Gastrocnemius medialis (tissue), 4 donors: ENCODE results near the gene METTL4. TPM values are rescaled to one million over a fixed set of nuclear protein-coding genes. Genes with fewer than 3 reads are reported as not detected.

Source experiments
- ATAC-seq, 2 donors: fragments of 150-250 bp; one replicate each; pipeline ENCODE4 v1.9.1; 2016
- DNase-seq, 2 donors: peaks; one replicate each; pipeline ENCODE4 v3.0.0-alpha.2; 2019
- H3K27ac ChIP-seq, 4 donors: fragments of 200-600 bp; sonication (generic); 1 replicate in 1 of 4; 2 replicates in 3 of 4; pipeline ENCODE4 v1.5.1; 2016 to 2018; ENCODE audit warnings: mild to moderate bottlenecking in 2 of 4, moderate library complexity in 1 of 4
- H3K27me3 ChIP-seq, 3 donors: fragments of 200-600 bp; sonication (generic) in 2 of 3; 1 replicate in 1 of 3; 2 replicates in 2 of 3; pipeline versions ENCODE4 v1.5.1 to v1.6.0; 2016 to 2019; ENCODE audit warnings: mild to moderate bottlenecking in 1 of 3, moderate library complexity in 1 of 3
- H3K36me3 ChIP-seq, 2 donors: fragments of 200-600 bp; sonication (generic) in 1 of 2; one replicate each; pipeline ENCODE4 v1.5.1; 2017 to 2018
- H3K4me1 ChIP-seq, 2 donors: fragments of 200-600 bp; sonication (generic) in 1 of 2; one replicate each; pipeline ENCODE4 v1.5.1; 2016 to 2017; ENCODE audit warnings: mild to moderate bottlenecking in 2 of 2
- H3K4me3 ChIP-seq, 4 donors: fragments of 200-600 bp; sonication (generic) in 3 of 4; 1 replicate in 1 of 4; 2 replicates in 3 of 4; pipeline ENCODE4 v1.5.1; 2016 to 2019; ENCODE audit warnings: mild to moderate bottlenecking in 2 of 4
- H3K9me3 ChIP-seq, 3 donors: fragments of 200-600 bp; sonication (generic) in 2 of 3; 1 replicate in 1 of 3; 2 replicates in 2 of 3; pipeline ENCODE4 v1.5.1; 2016 to 2019
- POLR2A ChIP-seq, 2 donors: fragments of 450-650 bp; IDR thresholded peaks; one replicate each; pipeline ENCODE4 v1.6.1; 2017; ENCODE audit warnings: antibody characterized with exemption in 2 of 2, mild to moderate bottlenecking in 2 of 2, moderate library complexity in 2 of 2
- in situ Hi-C, 4 donors: fragments of 200-750 bp; cut with MboI; loops; one replicate each; pipeline versions ENCODE4 v1.15.0 to v1.8.0; 2017; ENCODE audit warnings: low sequenced_read_pairs in 4 of 4
- intact Hi-C: fragments of 100-400 bp; cut with DNase I; formaldehyde crosslinking; loops from one replicate; pipeline ENCODE4 v1.15.1; 2023; ENCODE audit warnings: low total_unique reads
- total RNA-seq, 4 donors: library from RNA; depleted of rRNA; stranded (reverse); fragments of >200 nt; gene quantifications; one replicate each; pipeline versions ENCODE4 v1.1.0 to v1.2.3, GENCODE V29; 2016
- TF ChIP-seq, protein P1 (sequence below), 5 experiments: fragments of 450-650 bp in 3 of 5; fragments of 200-600 bp in 2 of 5; sonication (generic) in 2 of 5; IDR thresholded peaks in 4 of 5; conservative IDR thresholded peaks in 1 of 5; 1 replicate in 4 of 5; 2 replicates in 1 of 5; pipeline ENCODE4 v1.5.1; 2016 to 2019; ENCODE audit warnings: antibody characterized with exemption in 5 of 5, mild to moderate bottlenecking in 3 of 5, moderate library complexity in 3 of 5

METTL4 gene
- total RNA-seq, 4 donors from 2014 or later, result 1.4 to 2.9 (median 1.8) TPM

GRCh38 chr18:2536493-2536892, 34.8 kb downstream of the METTL4 start:
- DNase-seq (no peak), ATAC-seq (no peak)
- intact Hi-C loops, result loop anchor here (5.0 kb wide), 1 partner anchor 949 kb away; no protein-coding TSS in a partner anchor
- TF ChIP-seq POLR2A (IDR thresholded peaks at IDR 0.05), result no peak
- TF ChIP-seq, protein P1, sequence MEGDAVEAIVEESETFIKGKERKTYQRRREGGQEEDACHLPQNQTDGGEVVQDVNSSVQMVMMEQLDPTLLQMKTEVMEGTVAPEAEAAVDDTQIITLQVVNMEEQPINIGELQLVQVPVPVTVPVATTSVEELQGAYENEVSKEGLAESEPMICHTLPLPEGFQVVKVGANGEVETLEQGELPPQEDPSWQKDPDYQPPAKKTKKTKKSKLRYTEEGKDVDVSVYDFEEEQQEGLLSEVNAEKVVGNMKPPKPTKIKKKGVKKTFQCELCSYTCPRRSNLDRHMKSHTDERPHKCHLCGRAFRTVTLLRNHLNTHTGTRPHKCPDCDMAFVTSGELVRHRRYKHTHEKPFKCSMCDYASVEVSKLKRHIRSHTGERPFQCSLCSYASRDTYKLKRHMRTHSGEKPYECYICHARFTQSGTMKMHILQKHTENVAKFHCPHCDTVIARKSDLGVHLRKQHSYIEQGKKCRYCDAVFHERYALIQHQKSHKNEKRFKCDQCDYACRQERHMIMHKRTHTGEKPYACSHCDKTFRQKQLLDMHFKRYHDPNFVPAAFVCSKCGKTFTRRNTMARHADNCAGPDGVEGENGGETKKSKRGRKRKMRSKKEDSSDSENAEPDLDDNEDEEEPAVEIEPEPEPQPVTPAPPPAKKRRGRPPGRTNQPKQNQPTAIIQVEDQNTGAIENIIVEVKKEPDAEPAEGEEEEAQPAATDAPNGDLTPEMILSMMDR (IDR thresholded peaks at IDR 0.05 in 4 of 5, conservative IDR thresholded peaks at IDR 0.05 in 1 of 5), result no peak
- H3K36me3 ChIP-seq, result no peaks in the 10 kb centered on the region
- no peak overlapping the region for H3K27ac ChIP-seq
- in situ Hi-C loops, result loop anchor here in 2 of 4 donors (25.0 kb wide), 2 partner anchors 199 to 1674 kb away; no protein-coding TSS in a partner anchor
- H3K9me3 ChIP-seq, result no peaks in the 10 kb centered on the region
- H3K4me3 ChIP-seq, result no peak overlapping the region
- H3K27me3 ChIP-seq, result no peaks in the 10 kb centered on the region
- H3K4me1 ChIP-seq, result peaks cover 0 to 3% of the 10 kb centered on the region in 2 donors

- no peak overlapping the region for H3K27ac ChIP-seq
- H3K9me3 ChIP-seq, result no peaks in the 10 kb centered on the region
- no peaks in the 10 kb centered on the region for H3K36me3 ChIP-seq
- ATAC-seq (no peak), DNase-seq (no peak)
- in situ Hi-C loops (loop anchor here in 2 of 4 donors (25.0 kb wide), 2 partner anchors 199 to 1674 kb away; no protein-coding TSS in a partner anchor), intact Hi-C loops (loop anchor here (5.0 kb wide), 1 partner anchor 949 kb away; no protein-coding TSS in a partner anchor)
- H3K27me3 ChIP-seq, result no peaks in the 10 kb centered on the region
- no peak overlapping the region for H3K4me3 ChIP-seq
- H3K4me1 ChIP-seq, result peaks cover 0 to 3% of the 10 kb centered on the region in 2 donors
- TF ChIP-seq, protein P1 (IDR thresholded peaks at IDR 0.05 in 4 of 5, conservative IDR thresholded peaks at IDR 0.05 in 1 of 5), result no peak
- no peak for TF ChIP-seq POLR2A (IDR thresholded peaks at IDR 0.05)
These were observed 35.2 kb downstream of the METTL4 start for GRCh38 chr18:2536063-2536462.

DNA sequence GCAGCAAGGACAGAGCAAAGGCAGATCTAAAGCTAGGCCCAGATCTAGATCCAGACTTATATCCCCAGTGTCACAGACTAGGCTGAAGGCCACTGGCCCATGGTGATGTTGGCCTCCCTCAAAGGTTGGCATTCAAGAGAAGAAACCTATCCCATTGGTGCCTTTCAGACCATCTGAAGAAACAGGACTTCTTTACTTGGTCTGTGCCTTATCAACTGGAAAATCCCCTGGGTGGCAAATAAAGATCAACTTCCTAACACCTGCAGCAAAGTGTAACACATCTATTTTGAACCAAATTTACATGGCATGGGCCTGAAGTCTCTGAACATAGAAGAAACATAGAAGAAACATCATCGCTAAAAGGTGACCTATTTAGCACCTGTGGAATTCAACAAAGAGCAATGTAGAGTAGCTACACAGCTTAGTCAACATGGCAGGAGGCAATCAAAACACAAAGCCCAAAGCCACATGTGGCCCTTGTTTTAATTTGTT, 35.8 kb downstream of the METTL4 start:
- no peaks in the 10 kb centered on the region for H3K9me3 ChIP-seq
- no peak for DNase-seq
- intact Hi-C loops, result loop anchor here (5.0 kb wide), 1 partner anchor 948 kb away; no protein-coding TSS in a partner anchor
- no peak for ATAC-seq
- in situ Hi-C loops, result loop anchor here in 2 of 4 donors (25.0 kb wide), 2 partner anchors 198 to 1673 kb away; no protein-coding TSS in a partner anchor
- H3K4me3 ChIP-seq, result no peak overlapping the region
- no peaks in the 10 kb centered on the region for H3K36me3 ChIP-seq
- peaks cover 0 to 3% of the 10 kb centered on the region in 2 donors for H3K4me1 ChIP-seq
- TF ChIP-seq, protein P1 (IDR thresholded peaks at IDR 0.05 in 4 of 5, conservative IDR thresholded peaks at IDR 0.05 in 1 of 5), result no peak
- no peak for TF ChIP-seq POLR2A (IDR thresholded peaks at IDR 0.05)
- H3K27ac ChIP-seq, result no peak overlapping the region
- H3K27me3 ChIP-seq, result no peaks in the 10 kb centered on the region

- no peaks in the 10 kb centered on the region for H3K36me3 ChIP-seq
- H3K4me3 ChIP-seq, result no peak overlapping the region
- no peak for DNase-seq
- intact Hi-C loops (loop anchor here (5.0 kb wide), 1 partner anchor 948 kb away; no protein-coding TSS in a partner anchor), in situ Hi-C loops (loop anchor here in 2 of 4 donors (25.0 kb wide), 2 partner anchors 198 to 1673 kb away; no protein-coding TSS in a partner anchor)
- TF ChIP-seq, protein P1 (IDR thresholded peaks at IDR 0.05 in 4 of 5, conservative IDR thresholded peaks at IDR 0.05 in 1 of 5), result no peak
- TF ChIP-seq POLR2A (IDR thresholded peaks at IDR 0.05), result no peak
- H3K4me1 ChIP-seq, result peaks cover 0 to 3% of the 10 kb centered on the region in 2 donors
- H3K27me3 ChIP-seq, result no peaks in the 10 kb centered on the region
- H3K9me3 ChIP-seq, result no peaks in the 10 kb centered on the region
- no peak overlapping the region for H3K27ac ChIP-seq
- ATAC-seq, result no peak
These were observed 36.4 kb downstream of the METTL4 start for GRCh38 chr18:2534906-2535305.
